NCI-H69 (cell line): ENCODE results near the gene ACTL9.
"Not testable (repeated sequence)": the region's sequence is repeated elsewhere in the genome, so short reads cannot be mapped to it uniquely, and the experiment has no call there.

Experiments used
- DNase-seq: peaks from one replicate; lab custom pipeline; 2025; lab: John Stamatoyannopoulos, UW

The ACTL9 gene, protein sequence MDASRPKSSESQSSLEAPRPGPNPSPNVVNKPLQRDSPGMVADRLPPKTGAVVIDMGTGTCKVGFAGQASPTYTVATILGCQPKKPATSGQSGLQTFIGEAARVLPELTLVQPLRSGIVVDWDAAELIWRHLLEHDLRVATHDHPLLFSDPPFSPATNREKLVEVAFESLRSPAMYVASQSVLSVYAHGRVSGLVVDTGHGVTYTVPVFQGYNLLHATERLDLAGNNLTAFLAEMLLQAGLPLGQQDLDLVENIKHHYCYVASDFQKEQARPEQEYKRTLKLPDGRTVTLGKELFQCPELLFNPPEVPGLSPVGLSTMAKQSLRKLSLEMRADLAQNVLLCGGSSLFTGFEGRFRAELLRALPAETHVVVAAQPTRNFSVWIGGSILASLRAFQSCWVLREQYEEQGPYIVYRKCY

DNA sequence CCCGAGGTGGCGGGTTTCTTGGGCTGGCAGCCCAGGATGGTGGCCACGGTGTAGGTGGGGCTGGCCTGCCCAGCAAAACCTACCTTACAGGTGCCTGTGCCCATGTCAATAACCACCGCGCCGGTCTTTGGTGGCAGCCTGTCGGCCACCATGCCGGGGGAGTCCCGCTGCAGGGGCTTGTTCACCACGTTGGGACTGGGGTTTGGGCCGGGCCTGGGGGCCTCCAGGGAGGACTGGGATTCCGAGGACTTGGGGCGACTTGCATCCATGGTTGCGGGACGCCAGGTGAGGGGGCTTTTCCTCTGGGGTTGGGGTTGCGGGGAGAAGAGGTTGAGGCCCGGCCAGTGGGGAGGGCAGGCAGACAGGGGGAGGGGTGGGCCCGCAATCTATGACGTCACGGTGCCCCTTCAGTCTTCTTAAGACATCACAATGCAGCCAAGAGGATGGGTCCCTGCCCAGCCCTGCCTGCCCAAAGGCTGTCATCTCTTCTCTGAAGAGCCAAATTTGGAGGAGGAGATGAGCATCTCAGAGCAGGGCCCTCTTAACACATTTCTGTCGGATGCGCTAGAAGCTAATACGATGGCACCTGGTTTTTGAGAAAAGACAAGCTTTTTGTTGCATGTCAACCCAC lies at the start of gene ACTL9:
Gene ACTL9, minus strand, starts transcription at position 363 of the 631 bp plus-strand sequence. Its CDS starts 94 bp downstream, at position 269.
- DNase-seq, result no peak

- not testable (repeated sequence) for DNase-seq
Measured at GRCh38 chr19:8739291-8740065, 40.9 kb upstream of the ACTL9 start.

DNA sequence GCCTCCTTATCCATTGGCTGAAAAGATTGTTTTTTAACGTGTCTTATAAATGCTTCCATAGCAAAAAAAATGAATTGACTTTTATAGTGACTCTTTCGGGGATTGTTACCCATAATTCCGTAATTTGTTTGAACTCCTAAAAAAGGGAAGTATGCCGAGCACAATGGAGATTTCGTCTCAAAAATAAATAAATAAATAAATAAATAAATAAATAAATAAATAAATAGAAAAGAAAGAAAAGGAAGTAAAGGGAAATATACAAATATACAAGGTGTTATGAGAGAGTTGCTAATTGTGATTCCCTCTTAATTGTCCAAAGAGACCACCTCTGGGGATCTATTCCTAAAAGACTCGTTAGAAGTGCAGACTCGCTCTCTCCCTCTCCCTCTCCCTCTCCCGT lies 39.8 kb upstream of the ACTL9 start:
- DNase-seq, result no peak

DNA sequence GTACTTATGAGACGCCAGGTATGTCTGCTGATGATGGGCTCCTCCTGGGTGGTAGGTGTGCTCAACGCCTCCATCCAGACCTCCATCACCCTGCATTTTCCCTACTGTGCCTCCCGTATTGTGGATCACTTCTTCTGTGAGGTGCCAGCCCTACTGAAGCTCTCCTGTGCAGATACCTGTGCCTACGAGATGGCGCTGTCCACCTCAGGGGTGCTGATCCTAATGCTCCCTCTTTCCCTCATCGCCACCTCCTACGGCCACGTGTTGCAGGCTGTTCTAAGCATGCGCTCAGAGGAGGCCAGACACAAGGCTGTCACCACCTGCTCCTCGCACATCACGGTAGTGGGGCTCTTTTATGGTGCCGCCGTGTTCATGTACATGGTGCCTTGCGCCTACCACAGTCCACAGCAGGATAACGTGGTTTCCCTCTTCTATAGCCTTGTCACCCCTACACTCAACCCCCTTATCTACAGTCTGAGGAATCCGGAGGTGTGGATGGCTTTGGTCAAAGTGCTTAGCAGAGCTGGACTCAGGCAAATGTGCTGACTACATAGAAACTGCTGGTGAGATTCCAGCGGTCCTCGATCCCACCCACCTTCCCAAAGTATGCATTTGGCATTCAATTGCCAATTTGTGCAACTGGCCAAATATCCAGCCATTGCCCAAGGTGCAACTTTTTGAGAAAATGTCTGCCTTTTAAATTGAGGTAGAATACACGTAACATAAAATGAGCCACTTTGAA lies 33.0 kb upstream of the ACTL9 start:
- DNase-seq, result no peak

GRCh38 chr19:8724276-8724675 lies 25.7 kb upstream of the ACTL9 start:
- no peak for DNase-seq

GRCh38 chr19:8722032-8722431 lies 23.4 kb upstream of the ACTL9 start:
- no peak for DNase-seq

DNA sequence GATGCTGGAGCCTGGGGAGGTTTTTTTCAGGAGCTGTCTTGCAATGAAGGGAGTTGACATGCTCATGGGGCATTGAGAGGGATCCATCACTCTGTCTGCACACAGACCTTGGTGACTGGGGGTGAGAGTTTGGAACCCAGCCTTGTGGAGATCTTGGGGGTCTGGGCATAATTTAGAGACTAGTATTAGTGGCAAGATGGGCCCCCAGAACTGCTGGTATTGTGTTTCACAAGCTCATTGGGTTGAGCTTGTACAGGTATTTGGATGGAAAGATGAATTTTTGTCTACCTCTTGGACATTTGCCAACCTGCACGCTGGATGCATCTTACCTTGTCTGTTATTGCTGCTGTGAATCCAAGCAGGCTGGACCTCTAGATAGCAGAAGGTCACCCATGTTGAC lies 22.7 kb upstream of the ACTL9 start, which contains the start of gene OR2Z1:
Gene OR2Z1, plus strand, starts transcription at position 301 of the 400 bp plus-strand sequence. CDS start 9,395 bp downstream, outside the sequence.
- no peak for DNase-seq

- DNase-seq, result not testable (repeated sequence)
Measured at GRCh38 chr19:8710337-8710736, 11.7 kb upstream of the ACTL9 start.

DNA sequence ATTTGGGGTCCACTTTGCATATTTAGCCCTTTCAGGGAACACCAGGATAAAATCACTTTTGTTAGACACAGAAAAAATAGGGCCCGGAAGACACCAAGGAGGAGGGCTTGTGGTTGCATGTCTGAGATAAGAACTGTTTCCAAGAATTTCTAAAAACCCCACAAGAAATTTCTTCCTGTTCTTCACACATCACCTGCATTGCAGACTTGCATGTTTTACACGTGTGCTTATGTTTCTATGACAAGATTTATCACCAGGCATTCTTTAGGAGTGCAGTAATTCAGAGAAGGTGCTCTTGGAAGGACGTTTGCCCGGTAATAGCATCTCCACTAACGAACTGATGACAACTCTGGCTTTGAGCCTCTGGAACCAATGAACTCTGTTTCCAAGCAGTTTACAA lies 7.1 kb upstream of the ACTL9 start:
- no peak for DNase-seq

DNA sequence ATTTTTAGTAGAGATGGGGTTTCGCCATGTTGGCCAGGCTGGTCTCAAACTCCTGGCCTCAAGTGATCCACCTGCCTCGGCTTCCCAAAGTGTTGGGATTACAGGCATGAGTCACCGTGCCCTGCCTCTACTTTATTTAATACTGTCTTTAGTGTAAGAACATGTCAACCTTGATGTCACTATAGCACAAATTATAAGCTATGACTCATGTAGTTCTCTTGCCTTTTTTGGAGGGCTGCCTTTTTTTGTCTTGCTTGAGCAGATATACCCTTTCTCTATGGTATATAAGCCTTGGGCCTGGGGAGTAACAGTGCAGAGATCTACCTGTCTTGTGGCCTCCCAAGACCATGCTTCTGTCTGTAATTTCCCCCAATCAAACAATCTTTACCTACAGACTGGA lies 6.7 kb upstream of the ACTL9 start:
- not testable (repeated sequence) for DNase-seq

GRCh38 chr19:8703223-8703622 lies 4.6 kb upstream of the ACTL9 start:
- no peak for DNase-seq

GRCh38 chr19:8702350-8702749 lies 3.8 kb upstream of the ACTL9 start:
- no peak for DNase-seq

DNA sequence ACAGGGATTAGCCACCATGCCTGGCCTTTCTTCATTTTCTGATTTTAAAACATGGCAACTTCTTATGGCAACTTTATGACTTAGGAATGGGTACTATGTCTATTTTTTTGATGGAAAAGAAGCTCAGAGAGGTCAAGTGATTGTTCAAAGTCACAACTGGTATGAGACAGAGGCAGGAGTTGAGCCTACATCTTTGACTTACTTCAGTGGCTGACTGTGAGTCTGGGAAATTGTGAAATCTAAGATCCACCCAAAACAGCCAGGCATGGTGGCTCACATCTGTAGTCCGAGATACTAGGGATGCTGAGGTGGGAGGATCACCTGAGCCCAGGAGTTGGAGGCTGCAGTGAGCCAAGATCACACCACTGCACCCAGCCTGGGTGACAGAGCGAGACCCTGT lies 2.4 kb upstream of the ACTL9 start:
- no peak for DNase-seq

DNA sequence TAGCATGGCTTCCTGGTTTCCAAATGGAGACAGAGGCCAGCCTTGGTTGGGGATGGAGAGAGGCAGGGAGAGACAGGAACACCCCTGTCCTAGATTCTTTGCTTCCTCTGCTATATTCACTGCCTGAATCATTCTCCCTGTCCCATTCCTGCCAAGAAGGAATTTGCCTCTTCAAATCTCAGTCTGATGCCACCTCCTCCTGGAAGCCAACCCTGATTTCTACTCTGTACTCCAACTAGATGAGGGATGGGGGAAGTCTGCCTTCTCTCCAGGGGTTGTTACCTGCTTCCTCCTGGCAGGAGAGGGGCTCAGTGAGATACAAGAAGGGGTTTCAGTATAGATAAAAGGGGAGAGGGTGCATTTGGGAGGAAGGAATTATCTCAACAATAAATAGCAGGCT lies 1.3 kb upstream of the ACTL9 start:
- no peak for DNase-seq

GRCh38 chr19:8697671-8698432 lies 743 bp downstream of the ACTL9 start:
- DNase-seq, result no peak

- no peak for DNase-seq
Measured at GRCh38 chr19:8696993-8697392, 1.6 kb downstream of the ACTL9 start.

DNA sequence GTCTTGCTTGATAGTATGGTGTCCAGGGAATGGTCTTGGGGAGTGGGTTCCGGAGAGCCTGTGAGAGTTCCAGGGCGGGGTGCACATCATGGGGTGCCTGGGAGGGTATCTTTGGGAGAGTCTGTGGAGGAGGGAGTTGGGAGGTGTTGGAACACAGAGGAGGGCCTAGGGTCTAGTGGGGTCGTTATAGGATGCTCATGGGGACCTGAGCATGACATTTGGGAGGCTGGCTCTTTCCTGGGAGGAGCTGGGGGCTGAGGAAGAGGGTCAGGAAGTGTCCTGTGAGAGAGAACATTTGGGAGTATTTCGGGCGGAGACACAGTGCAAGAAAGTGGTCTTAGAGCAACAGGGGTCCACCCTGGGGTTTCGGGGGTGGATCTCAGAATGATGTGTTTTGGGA lies 2.7 kb downstream of the ACTL9 start:
- no peak for DNase-seq

- no peak for DNase-seq
Measured at GRCh38 chr19:8695501-8695900, 3.1 kb downstream of the ACTL9 start.

DNA sequence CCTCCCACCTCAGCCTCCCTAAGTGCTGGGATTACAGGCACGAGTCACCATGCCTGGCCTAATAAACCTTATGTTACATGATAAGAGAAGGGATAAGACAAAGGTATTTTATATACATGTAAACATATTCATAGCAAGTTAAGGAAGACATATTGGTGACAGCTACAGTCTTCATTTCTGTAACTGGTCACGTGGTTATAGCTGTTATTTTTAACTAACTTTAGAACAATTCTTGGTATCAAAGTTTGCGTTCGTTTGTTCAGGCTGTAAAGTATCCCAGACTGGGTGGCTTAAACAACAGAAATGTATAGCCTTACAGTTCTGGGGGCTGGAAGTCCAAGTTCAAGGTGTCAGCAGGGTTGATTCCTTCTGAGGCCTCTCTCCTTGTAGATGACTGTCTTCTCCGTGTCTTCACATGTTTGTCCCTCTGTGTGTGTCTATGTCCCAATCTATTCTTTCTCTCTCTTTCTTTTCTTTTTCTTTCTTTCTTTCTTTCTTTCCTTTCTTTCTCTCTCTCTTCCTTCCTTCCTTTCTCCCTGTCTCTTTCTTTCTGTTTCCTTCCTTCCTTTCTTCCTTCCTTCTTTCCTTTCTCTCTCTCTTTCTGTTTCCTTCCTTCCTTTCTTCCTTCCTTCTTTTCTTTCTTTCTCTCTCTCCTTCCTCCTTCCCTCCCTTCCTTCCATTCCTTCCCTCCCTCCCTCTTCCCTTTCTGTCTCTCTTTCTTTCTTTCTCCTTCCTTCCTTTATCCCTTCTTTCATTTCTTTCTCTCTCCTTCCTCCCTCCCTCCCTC lies 7.6 kb downstream of the ACTL9 start:
- DNase-seq, result no peak

GRCh38 chr19:8688930-8689329 lies 9.7 kb downstream of the ACTL9 start:
- no peak for DNase-seq
